ENCODE data around the gene L3MBTL4.

DNA sequence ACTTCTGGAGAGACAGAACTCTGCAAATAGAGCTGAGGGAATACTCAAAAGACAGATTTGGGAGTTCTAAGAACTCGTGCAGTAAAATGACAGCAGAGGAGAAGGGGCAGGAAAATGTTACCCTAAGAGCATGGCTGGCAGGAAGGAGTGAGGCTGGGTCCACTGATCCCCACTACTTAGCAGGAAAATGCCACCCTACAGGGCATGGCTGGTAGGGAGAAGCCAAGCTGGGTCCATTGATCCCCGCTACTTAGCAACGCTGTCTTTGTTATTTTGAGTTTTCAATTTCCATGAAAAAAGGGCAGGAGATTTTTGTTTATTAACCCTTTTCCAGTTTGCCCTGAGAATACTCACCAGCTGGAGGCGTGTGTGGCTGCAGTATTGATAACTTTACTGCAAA is 419.1 kb downstream of the L3MBTL4 start:
- no peak for TF ChIP-seq POLR2A (IDR thresholded peaks at IDR 0.05)
- TF ChIP-seq, protein P1, sequence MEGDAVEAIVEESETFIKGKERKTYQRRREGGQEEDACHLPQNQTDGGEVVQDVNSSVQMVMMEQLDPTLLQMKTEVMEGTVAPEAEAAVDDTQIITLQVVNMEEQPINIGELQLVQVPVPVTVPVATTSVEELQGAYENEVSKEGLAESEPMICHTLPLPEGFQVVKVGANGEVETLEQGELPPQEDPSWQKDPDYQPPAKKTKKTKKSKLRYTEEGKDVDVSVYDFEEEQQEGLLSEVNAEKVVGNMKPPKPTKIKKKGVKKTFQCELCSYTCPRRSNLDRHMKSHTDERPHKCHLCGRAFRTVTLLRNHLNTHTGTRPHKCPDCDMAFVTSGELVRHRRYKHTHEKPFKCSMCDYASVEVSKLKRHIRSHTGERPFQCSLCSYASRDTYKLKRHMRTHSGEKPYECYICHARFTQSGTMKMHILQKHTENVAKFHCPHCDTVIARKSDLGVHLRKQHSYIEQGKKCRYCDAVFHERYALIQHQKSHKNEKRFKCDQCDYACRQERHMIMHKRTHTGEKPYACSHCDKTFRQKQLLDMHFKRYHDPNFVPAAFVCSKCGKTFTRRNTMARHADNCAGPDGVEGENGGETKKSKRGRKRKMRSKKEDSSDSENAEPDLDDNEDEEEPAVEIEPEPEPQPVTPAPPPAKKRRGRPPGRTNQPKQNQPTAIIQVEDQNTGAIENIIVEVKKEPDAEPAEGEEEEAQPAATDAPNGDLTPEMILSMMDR (IDR thresholded peaks at IDR 0.05) = no peak

Data from heart left ventricle (tissue), 13 donors.